HG02943 (cell line): ENCODE measurements around the gene C20orf204.

ENCODE experiments used
- ATAC-seq: cut with Tn5 transposase; IDR thresholded peaks from one replicate; pipeline ENCODE4 v1.9.1; 2021; ENCODE audit warnings: mild to moderate bottlenecking, low read depth, moderate library complexity; ENCODE audit not compliant: unreplicated experiment

The C20orf204 gene

GRCh38 chr20:64041040-64041780 is 5.2 kb downstream of the C20orf204 start:
- no peak for ATAC-seq

GRCh38 chr20:64041781-64042053 is 5.7 kb downstream of the C20orf204 start:
- no peak for ATAC-seq

- ATAC-seq = no peak
These were observed 6.2 kb downstream of the C20orf204 start for GRCh38 chr20:64042054-64042781.

GRCh38 chr20:64043768-64044167 is 7.8 kb downstream of the C20orf204 start:
- ATAC-seq = no peak

- no peak for ATAC-seq
These were observed 8.7 kb downstream of the C20orf204 start for GRCh38 chr20:64044484-64045247.

- ATAC-seq = no peak
These were observed 9.5 kb downstream of the C20orf204 start for GRCh38 chr20:64045346-64046011.

GRCh38 chr20:64047046-64047389 is 11.0 kb downstream of the C20orf204 start:
- no peak for ATAC-seq

- ATAC-seq = no peak
These were observed 12.0 kb downstream of the C20orf204 start for GRCh38 chr20:64047968-64048401.

- ATAC-seq = no peak
These were observed 12.5 kb downstream of the C20orf204 start for GRCh38 chr20:64048402-64049044.

GRCh38 chr20:64049060-64049877 is 13.3 kb downstream of the C20orf204 start, which contains the start of gene SOX18:
SOX18 (minus strand) TSS chr20:64049639; CDS start chr20:64049516, 123 bp downstream.
- no peak for ATAC-seq

- no peak for ATAC-seq
These were observed 13.9 kb downstream of the C20orf204 start for GRCh38 chr20:64049878-64050260.

- no peak for ATAC-seq
These were observed 14.5 kb downstream of the C20orf204 start for GRCh38 chr20:64050261-64051032.

GRCh38 chr20:64051033-64051452 is 15.1 kb downstream of the C20orf204 start:
- no peak for ATAC-seq

- no peak for ATAC-seq
These were observed 15.8 kb downstream of the C20orf204 start for GRCh38 chr20:64051561-64052325.

- no peak for ATAC-seq
These were observed 16.3 kb downstream of the C20orf204 start for GRCh38 chr20:64052326-64052722.

GRCh38 chr20:64052987-64053840 is 17.2 kb downstream of the C20orf204 start:
- ATAC-seq = no peak
